Epithelial cell of proximal tubule (primary cell): ENCODE data around the gene ADIPOR2. TPM values are rescaled to one million over a fixed set of nuclear protein-coding genes. Genes with fewer than 3 reads are reported as not detected.

ENCODE experiments used
- DNase-seq: peaks from one replicate; pipeline ENCODE4 v3.0.0-alpha.2; 2011; ENCODE audit warnings: low read depth
- H3K4me3 ChIP-seq: 2 replicates; pipeline ENCODE4 v1.5.1; 2011; ENCODE audit warnings: low read depth, mild to moderate bottlenecking, low read length
- CTCF ChIP-seq: conservative IDR thresholded peaks from 2 replicates; pipeline ENCODE4 v1.5.1; 2012; ENCODE audit warnings: low read depth, mild to moderate bottlenecking, low read length
- total RNA-seq: library from RNA; depleted of rRNA; stranded (reverse); fragments of >200 nt; gene quantifications from 2 replicates; pipeline ENCODE4 v1.2.3, GENCODE V29; 2015

The ADIPOR2 gene
- total RNA-seq, 1 donor from 2014 or later: 22.8 TPM

GRCh38 chr12:1740161-1740948, 49.5 kb downstream of the ADIPOR2 start:
- no peak overlapping the region for H3K4me3 ChIP-seq
- no peak for DNase-seq
- no peak for TF ChIP-seq CTCF

GRCh38 chr12:1741154-1741949, 50.5 kb downstream of the ADIPOR2 start:
- no peak for DNase-seq
- TF ChIP-seq CTCF: no peak
- no peak overlapping the region for H3K4me3 ChIP-seq

- no peak for DNase-seq
- no peak overlapping the region for H3K4me3 ChIP-seq
- TF ChIP-seq CTCF: no peak
Observed at GRCh38 chr12:1744932-1745331, 54.1 kb downstream of the ADIPOR2 start.

GRCh38 chr12:1747609-1748008, 56.7 kb downstream of the ADIPOR2 start:
- no peak for TF ChIP-seq CTCF
- no peak overlapping the region for H3K4me3 ChIP-seq
- DNase-seq: no peak

GRCh38 chr12:1749019-1749418, 58.1 kb downstream of the ADIPOR2 start:
- no peak for DNase-seq
- no peak for TF ChIP-seq CTCF
- no peak overlapping the region for H3K4me3 ChIP-seq

- H3K4me3 ChIP-seq: no peak overlapping the region
- no peak for TF ChIP-seq CTCF
- no peak for DNase-seq
Observed at GRCh38 chr12:1750300-1750699, 59.4 kb downstream of the ADIPOR2 start.
